Pancreas (tissue), 10 donors: ENCODE measurements around the gene AGAP3. TPM values are rescaled to one million over a fixed set of nuclear protein-coding genes. Genes with fewer than 3 reads are reported as not detected.

Experiments
- ATAC-seq, 4 donors: fragments of 200-7000 bp; cut with Tn5 transposase; one replicate each; pipeline versions ENCODE4 v1.8.0 to v1.9.1; 2020; ENCODE audit warnings: mild to moderate bottlenecking in 4 of 4, moderate library complexity in 4 of 4
- DNase-seq, 6 donors: peaks; one replicate each; pipeline ENCODE4 v3.0.0-alpha.2; 2020
- FAIRE-seq: peaks from 2 replicates; lab custom pipeline; 2012; peaks lifted over from hg19 to GRCh38; lab: Jason Lieb, UNC
- H3K27ac ChIP-seq, 4 donors: fragments of 200-600 bp; sonication (generic); 1 replicate in 3 of 4; 2 replicates in 1 of 4; pipeline versions ENCODE4 v1.5.0 to v1.8.0; 2020
- H3K27me3 ChIP-seq, 4 donors: fragments of 200-600 bp; one replicate each; pipeline ENCODE4 v1.8.0; 2021
- H3K36me3 ChIP-seq, 3 donors: fragments of 200-600 bp; sonication (generic) in 1 of 3; one replicate each; pipeline versions ENCODE4 v1.5.0 to v1.8.0; 2020 to 2021
- H3K4me1 ChIP-seq, 3 donors: fragments of 200-600 bp; one replicate each; pipeline ENCODE4 v1.8.0; 2021
- H3K4me3 ChIP-seq, 4 donors: fragments of 200-600 bp; sonication (generic) in 2 of 4; one replicate each; pipeline versions ENCODE4 v1.5.0 to v1.8.0; 2020 to 2021
- H3K9me3 ChIP-seq, 4 donors: fragments of 200-600 bp; one replicate each; pipeline ENCODE4 v1.8.0; 2021
- CTCF ChIP-seq, 4 donors: fragments of 200-600 bp; sonication (generic) in 3 of 4; IDR thresholded peaks; one replicate each; pipeline versions ENCODE4 v1.5.0 to v1.8.0; 2021; ENCODE audit warnings: antibody characterized with exemption in 4 of 4
- WGBS, 2 donors: extraction: QIAGEN DNeasy Blood & Tissue Kit; methylation state at CpG; one replicate each; pipeline ENCODE4 v1.1.7; 2013; 5-methylcytosine and 5-hydroxymethylcytosine counted together
- intact Hi-C, 3 donors: fragments of 100-400 bp; cut with DNase I; formaldehyde crosslinking; loops; one replicate each; pipeline versions ENCODE4 v1.11.1 to v1.14.2; 2022
- polyA plus RNA-seq, 2 donors: library from polyadenylated mRNA; stranded (reverse); fragments of 200-250 nt; gene quantifications; one replicate each; pipeline ENCODE4 v1.2.3, GENCODE V29; 2013
- total RNA-seq, 6 donors: library from RNA; stranded (reverse); fragmentation: NEBNext Ultra II Directional in 4 of 6; extraction: Animal tissue kit (Norgen Biotek cat#: 25700) in 4 of 6; gene quantifications; one replicate each; pipeline versions ENCODE4 v1.2.1 to v1.2.4, GENCODE V29; 2021 to 2023
- donor health status: healthy with polysubstance abuse.
- donor health status: DM: no; HTN: no; CAD: no; lungs with moderate emphysema.
- donor health status: DM: no; HTN: no; CAD: no.
- donor health status: control.
- donor health status: control.
- donor health status: Bipolar disorder and iron deficiency.
- donor health status: DM: yes; HTN: yes; CAD: no.
- donor health status: DM: no; HTN: no; CAD: no.
- donor health status: DM: no; HTN: no; CAD: no.
- donor health status: DM: yes; HTN: yes; CAD: no.

The AGAP3 gene
- total and polyA plus RNA-seq, 8 donors: 41.5 to 93.9 (median 58.4) TPM

- Histone ChIP-seq H3K27ac (no peak overlapping the region), H3K36me3 (no peaks in the 10 kb centered on the region), H3K27me3 (no peaks in the 10 kb centered on the region), H3K4me1 (peaks cover 0 to 11% (median 6%) of the 10 kb centered on the region in 3 donors), H3K9me3 (no peaks in the 10 kb centered on the region), H3K4me3 (no peak overlapping the region)
- FAIRE-seq (no peak), DNase-seq (peak in 2 of 6 donors; percentile 25 to 53), ATAC-seq (no peak)
- no peak for TF ChIP-seq CTCF (IDR thresholded peaks at IDR 0.05)
- intact Hi-C loops: no loop called here
- 89 to 93% methylated on average over 10 of the region's 10 CpGs for WGBS, 2 donors
Measured at GRCh38 chr7:151107882-151108281, 21.6 kb downstream of the AGAP3 start.

DNA sequence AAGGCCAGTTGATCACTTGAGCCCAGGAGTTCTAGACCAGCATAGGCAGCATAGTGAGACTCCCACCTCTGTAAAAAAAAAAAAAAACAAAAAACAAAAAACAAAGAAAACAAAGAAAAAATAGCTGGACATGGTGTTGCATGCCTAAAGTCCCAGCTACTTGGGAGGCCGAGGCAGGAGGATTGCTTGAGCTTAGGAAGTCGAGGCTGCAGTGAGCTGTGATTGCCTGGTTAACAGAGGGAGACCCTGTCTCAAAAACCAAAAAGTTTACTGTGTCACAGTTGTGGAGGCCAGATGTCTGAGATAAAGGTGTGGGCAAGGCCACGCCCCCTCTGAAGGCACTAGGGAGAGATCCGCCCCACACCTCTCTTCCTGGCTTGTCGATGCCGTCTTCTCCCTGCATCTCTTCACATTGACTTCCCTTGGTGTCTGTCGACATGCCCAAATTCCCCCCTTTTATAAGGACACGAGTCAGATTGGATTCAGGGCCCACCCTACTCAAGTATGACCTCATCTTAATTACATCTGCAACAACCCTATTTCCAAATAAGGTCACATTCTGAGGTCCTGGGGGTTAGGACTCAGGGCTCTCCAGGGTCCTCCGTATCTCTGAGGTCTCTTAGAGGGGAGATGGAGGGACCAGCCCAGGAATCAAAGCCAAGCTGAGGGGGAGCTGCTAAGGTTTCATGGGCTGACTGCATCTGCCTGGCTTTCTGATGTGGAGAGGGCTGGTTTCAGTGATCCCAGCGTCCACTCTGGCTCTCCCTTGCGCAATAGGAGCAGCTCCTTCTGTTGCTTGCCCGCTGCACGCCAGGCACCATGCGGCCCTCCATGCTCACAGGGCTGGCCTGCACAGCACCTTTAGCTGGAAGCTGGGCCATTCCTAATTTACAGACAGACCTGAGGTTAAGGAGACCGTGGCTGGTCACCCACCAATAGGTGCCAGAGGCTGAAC is 23.1 kb downstream of the AGAP3 start:
- WGBS, 2 donors: 70 to 76% methylated on average over 14 to 15 of the region's 15 CpGs
- DNase-seq: peak in 1 of 6 donors; percentile 24
- Histone ChIP-seq H3K4me3 (no peak overlapping the region), H3K27me3 (no peaks in the 10 kb centered on the region), H3K4me1 (peaks cover 4 to 19% (median 13%) of the 10 kb centered on the region in 3 donors), H3K36me3 (no peaks in the 10 kb centered on the region), H3K27ac (no peak overlapping the region), H3K9me3 (no peaks in the 10 kb centered on the region)
- no peak for TF ChIP-seq CTCF (IDR thresholded peaks at IDR 0.05)
- no peak for FAIRE-seq
- ATAC-seq: no peak
- intact Hi-C loops: loop anchor here in 1 of 3 donors (5.0 kb wide), 1 partner anchor 77 kb away; no protein-coding TSS in a partner anchor

GRCh38 chr7:151110236-151110940 is 24.1 kb downstream of the AGAP3 start:
- TF ChIP-seq CTCF (IDR thresholded peaks at IDR 0.05): no peak
- intact Hi-C loops: loop anchor here in 1 of 3 donors (5.0 kb wide), 1 partner anchor 78 kb away; no protein-coding TSS in a partner anchor
- no peak overlapping the region for H3K27ac ChIP-seq
- ATAC-seq: no peak
- H3K4me3 ChIP-seq: no peak overlapping the region
- no peaks in the 10 kb centered on the region for H3K36me3 ChIP-seq
- no peaks in the 10 kb centered on the region for H3K9me3 ChIP-seq
- H3K4me1 ChIP-seq: peaks cover 4 to 20% (median 13%) of the 10 kb centered on the region in 3 donors
- DNase-seq: peak in 1 of 6 donors; percentile 44
- H3K27me3 ChIP-seq: no peaks in the 10 kb centered on the region
- 62 to 70% methylated on average over 11 of the region's 11 CpGs for WGBS, 2 donors
- no peak for FAIRE-seq

GRCh38 chr7:151110941-151111645 is 24.8 kb downstream of the AGAP3 start:
- ATAC-seq: peak; percentile 78 to 90 (median 82)
- H3K9me3 ChIP-seq: no peaks in the 10 kb centered on the region
- no peak for FAIRE-seq
- 20 to 21% methylated on average over 19 to 20 of the region's 20 CpGs for WGBS, 2 donors
- DNase-seq: peak; percentile 68 to 93 (median 84)
- intact Hi-C loops: loop anchor here in 1 of 3 donors (5.0 kb wide), 1 partner anchor 79 kb away; no protein-coding TSS in a partner anchor
- H3K4me1 ChIP-seq: peaks cover 4 to 20% (median 13%) of the 10 kb centered on the region in 3 donors
- no peak overlapping the region for H3K4me3 ChIP-seq
- peak overlapping the region in 3 of 4 donors; percentile 12 to 55 (median 37) for H3K27ac ChIP-seq
- TF ChIP-seq CTCF (IDR thresholded peaks at IDR 0.05): peak; percentile 83 to 93 (median 89)
- no peaks in the 10 kb centered on the region for H3K36me3 ChIP-seq
- no peaks in the 10 kb centered on the region for H3K27me3 ChIP-seq
